Neural progenitor cell (in vitro differentiated cells): ENCODE results near the gene IPO8.

Experiments
- CTCF ChIP-seq: fragments of 200-600 bp; sonication (generic); IDR thresholded peaks from 2 replicates; pipeline ENCODE4 v1.5.1; 2017; ENCODE audit warnings: antibody characterized with exemption, mild to moderate bottlenecking
- EZH2 ChIP-seq: fragments of 200-600 bp; sonication (generic); IDR thresholded peaks from 2 replicates; pipeline ENCODE4 v1.6.1; 2017; ENCODE audit warnings: antibody characterized with exemption, mild to moderate bottlenecking, moderate library complexity
- EZH2phosphoT487 ChIP-seq: fragments of 200-600 bp; sonication (generic); IDR thresholded peaks from 2 replicates; pipeline ENCODE4 v1.6.1; 2017; ENCODE audit warnings: antibody characterized with exemption

DNA sequence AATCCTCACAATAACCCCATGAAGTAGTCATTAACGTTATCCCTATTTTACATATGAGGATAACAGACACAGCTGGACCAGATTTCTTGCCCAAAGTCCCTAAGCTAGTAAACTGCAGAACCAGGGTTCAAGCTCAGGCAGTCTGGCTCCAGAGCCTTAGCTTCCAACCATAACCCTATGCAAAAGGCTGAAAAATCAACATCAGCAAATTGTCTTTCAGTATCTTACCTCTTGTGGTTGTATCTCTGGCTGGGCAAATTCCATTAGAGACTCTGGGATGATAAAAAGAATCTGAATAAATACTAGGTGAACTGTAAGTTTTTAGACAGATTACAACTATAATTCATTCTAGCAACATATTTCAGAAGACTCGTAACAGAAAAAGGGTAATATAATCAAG, 34.3 kb upstream of the IPO8 start:
- no peak for TF ChIP-seq CTCF
- TF ChIP-seq EZH2 = no peak
- TF ChIP-seq EZH2phosphoT487 = no peak
